Prostate gland (tissue), 2 donors: Measurements from ENCODE around the gene PEMT. TPM values are rescaled to one million over a fixed set of nuclear protein-coding genes. Genes with fewer than 3 reads are reported as not detected.

ENCODE experiments used
- DNase-seq: peaks from one replicate; pipeline ENCODE4 v3.0.0-alpha.2; 2019; ENCODE audit warnings: low spot score
- H3K27ac ChIP-seq, 2 donors: fragments of 200-600 bp; sonication (generic); 2 replicates each; pipeline ENCODE4 v1.5.1; 2017 to 2019
- H3K27me3 ChIP-seq: fragments of 200-600 bp; sonication (generic); replicated peaks from 2 replicates; pipeline ENCODE4 v1.5.1; 2019; ENCODE audit not compliant: insufficient read depth
- H3K36me3 ChIP-seq, 2 donors: fragments of 200-600 bp; sonication (generic); 1 replicate in 1 of 2; 2 replicates in 1 of 2; pipeline versions ENCODE4 v1.5.1 to v1.8.1; 2017 to 2019
- H3K4me1 ChIP-seq: fragments of 200-600 bp; sonication (generic); replicated peaks from 2 replicates; pipeline ENCODE4 v1.5.1; 2019
- H3K4me3 ChIP-seq, 2 donors: fragments of 200-600 bp; sonication (generic); 2 replicates each; pipeline ENCODE4 v1.5.1; 2017 to 2019
- H3K9me3 ChIP-seq: fragments of 200-600 bp; sonication (generic); 2 replicates; pipeline ENCODE4 v1.5.1; 2017
- CTCF ChIP-seq, 4 experiments: fragments of 200-600 bp in 2 of 4; fragments of 450-650 bp in 2 of 4; sonication (generic) in 2 of 4; IDR thresholded peaks; 1 replicate in 3 of 4; 2 replicates in 1 of 4; pipeline ENCODE4 v1.5.1; 2016 to 2019; ENCODE audit warnings: antibody characterized with exemption in 4 of 4, mild to moderate bottlenecking in 2 of 4, moderate library complexity in 2 of 4
- POLR2A ChIP-seq: fragments of 450-650 bp; IDR thresholded peaks from one replicate; pipeline ENCODE4 v1.6.1; 2016; ENCODE audit warnings: antibody characterized with exemption, mild to moderate bottlenecking
- POLR2AphosphoS5 ChIP-seq: sonication (generic); formaldehyde crosslinking; IDR thresholded peaks from one replicate; pipeline ENCODE4 v1.6.1; 2017; ENCODE audit warnings: antibody characterized with exemption
- WGBS: methylation state at CpG from one replicate; pipeline ENCODE4 v1.1.5; 2018; 5-methylcytosine and 5-hydroxymethylcytosine counted together
- intact Hi-C: fragments of 100-400 bp; cut with DNase I; formaldehyde crosslinking; loops from one replicate; pipeline ENCODE4 v1.14.2; 2022
- total RNA-seq, 2 donors: library from RNA; depleted of rRNA; stranded (reverse); fragments of >200 nt; gene quantifications; one replicate each; pipeline ENCODE4 v1.1.0, GENCODE V29; 2016

The PEMT gene
- total RNA-seq, 2 donors from 2014 or later = 67.0 to 145 TPM

- intact Hi-C loops = no loop called here
- no peak overlapping the region for H3K4me3 ChIP-seq
- no peaks in the 10 kb centered on the region for H3K36me3 ChIP-seq
- no peaks in the 10 kb centered on the region for H3K4me1 ChIP-seq
- 80% methylated on average over 19 of the region's 19 CpGs for WGBS
- H3K9me3 ChIP-seq = no peaks in the 10 kb centered on the region
- no peak for DNase-seq
- H3K27ac ChIP-seq = no peak overlapping the region
- no peaks in the 10 kb centered on the region for H3K27me3 ChIP-seq
- TF ChIP-seq POLR2A (no peak), POLR2AphosphoS5 (no peak), CTCF (IDR thresholded peaks at IDR 0.05) (no peak)
Observed at GRCh38 chr17:17626151-17626805, 34.8 kb upstream of the PEMT start.

GRCh38 chr17:17624741-17625140 is 33.2 kb upstream of the PEMT start:
- H3K27ac ChIP-seq = no peak overlapping the region
- H3K4me1 ChIP-seq = no peaks in the 10 kb centered on the region
- WGBS = 58% methylated on average over 9 of the region's 9 CpGs
- no peaks in the 10 kb centered on the region for H3K9me3 ChIP-seq
- H3K27me3 ChIP-seq = no peaks in the 10 kb centered on the region
- TF ChIP-seq POLR2A (no peak), CTCF (IDR thresholded peaks at IDR 0.05) (no peak), POLR2AphosphoS5 (no peak)
- no peak overlapping the region for H3K4me3 ChIP-seq
- intact Hi-C loops = no loop called here
- no peaks in the 10 kb centered on the region for H3K36me3 ChIP-seq
- no peak for DNase-seq

GRCh38 chr17:17623904-17624303 is 32.4 kb upstream of the PEMT start:
- no peaks in the 10 kb centered on the region for H3K4me1 ChIP-seq
- H3K4me3 ChIP-seq = no peak overlapping the region
- no peaks in the 10 kb centered on the region for H3K9me3 ChIP-seq
- 94% methylated on average over 9 of the region's 9 CpGs for WGBS
- no peak overlapping the region for H3K27ac ChIP-seq
- no peak for TF ChIP-seq POLR2A
- no peak for TF ChIP-seq POLR2AphosphoS5
- no peak for DNase-seq
- intact Hi-C loops = no loop called here
- no peaks in the 10 kb centered on the region for H3K27me3 ChIP-seq
- no peaks in the 10 kb centered on the region for H3K36me3 ChIP-seq

GRCh38 chr17:17621254-17621653 is 29.7 kb upstream of the PEMT start:
- Histone ChIP-seq H3K27ac (no peak overlapping the region), H3K27me3 (no peaks in the 10 kb centered on the region), H3K36me3 (no peaks in the 10 kb centered on the region), H3K4me3 (no peak overlapping the region), H3K4me1 (no peaks in the 10 kb centered on the region), H3K9me3 (no peaks in the 10 kb centered on the region)
- TF ChIP-seq POLR2A = no peak
- no peak for TF ChIP-seq CTCF (IDR thresholded peaks at IDR 0.05)
- no peak for TF ChIP-seq POLR2AphosphoS5
- intact Hi-C loops = no loop called here
- 81% methylated on average over 6 of the region's 6 CpGs for WGBS
- no peak for DNase-seq

GRCh38 chr17:17613708-17614114 is 22.2 kb upstream of the PEMT start:
- Histone ChIP-seq H3K4me3 (no peak overlapping the region), H3K27ac (no peak overlapping the region), H3K9me3 (no peaks in the 10 kb centered on the region), H3K27me3 (no peaks in the 10 kb centered on the region), H3K36me3 (no peaks in the 10 kb centered on the region), H3K4me1 (no peaks in the 10 kb centered on the region)
- WGBS = 7% methylated on average over 3 of the region's 3 CpGs
- peak; percentile 40 to 80 (median 66) for TF ChIP-seq CTCF (IDR thresholded peaks at IDR 0.05)
- TF ChIP-seq POLR2A = no peak
- peak; percentile 17 for TF ChIP-seq POLR2AphosphoS5
- DNase-seq = peak; percentile 39
- intact Hi-C loops = loop anchor here (10.0 kb wide), 1 partner anchor 109 kb away; no protein-coding TSS in a partner anchor
